Measurements from ENCODE around the gene AGR2. TPM values are rescaled to one million over a fixed set of nuclear protein-coding genes. Genes with fewer than 3 reads are reported as not detected.

The AGR2 gene
- total RNA-seq, 1 experiment from 2014 or later: 0.93 TPM

DNA sequence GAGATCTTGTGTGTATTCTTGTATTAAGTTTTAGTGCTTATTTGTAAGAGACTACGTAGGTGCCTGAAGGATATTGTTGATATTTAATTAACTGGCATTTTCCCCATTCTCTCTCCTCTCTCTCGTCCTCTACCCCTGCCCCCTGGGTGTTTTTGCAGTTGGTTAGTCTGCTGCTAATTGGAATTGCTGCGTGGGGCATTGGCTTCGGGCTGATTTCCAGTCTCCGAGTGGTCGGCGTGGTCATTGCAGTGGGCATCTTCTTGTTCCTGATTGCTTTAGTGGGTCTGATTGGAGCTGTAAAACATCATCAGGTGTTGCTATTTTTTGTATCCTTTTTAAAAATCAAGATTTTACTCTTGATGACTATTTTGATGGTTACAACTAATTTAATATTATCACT is 28.7 kb downstream of the AGR2 start:
- DNase-seq (ENCODE audit: low read depth, low spot score) (no peak), ATAC-seq (no peak)
- no peaks in the 10 kb centered on the region for H3K36me3 ChIP-seq (ENCODE audit: control insufficient read depth in 1 of 2, insufficient read depth in 2 of 2, low read length in 2 of 2)
- intact Hi-C loops (cut with micrococcal nuclease): no loop called here
- no peaks in the 10 kb centered on the region for H3K79me2 ChIP-seq (ENCODE audit: insufficient read depth, low read length)
- H3K9me2 ChIP-seq (ENCODE audit: insufficient read depth): no peaks in the 10 kb centered on the region
- ChIA-PET CTCF (no interaction called here), RAD21 (ENCODE audit: low non-redundant PET in 1 of 2, low total read pairs in 2 of 2, uncharacterized antibody in 2 of 2, unreplicated experiment in 2 of 2) (no interaction called here), POLR2A (no interaction called here)
- H3K4me3 ChIP-seq (replicated peaks in 1 of 2; ENCODE audit: low read depth in 1 of 2, low read length in 2 of 2): no peak overlapping the region
- no peak overlapping the region for H2AFZ ChIP-seq (ENCODE audit: low read depth, low read length, poor library complexity, severe bottlenecking)
- TF ChIP-seq FOSL1 (IDR thresholded peaks at IDR 0.05; ENCODE audit: low read depth): no peak
- no peak for TF ChIP-seq JUND (IDR thresholded peaks at IDR 0.05)
- TF ChIP-seq, protein P1, sequence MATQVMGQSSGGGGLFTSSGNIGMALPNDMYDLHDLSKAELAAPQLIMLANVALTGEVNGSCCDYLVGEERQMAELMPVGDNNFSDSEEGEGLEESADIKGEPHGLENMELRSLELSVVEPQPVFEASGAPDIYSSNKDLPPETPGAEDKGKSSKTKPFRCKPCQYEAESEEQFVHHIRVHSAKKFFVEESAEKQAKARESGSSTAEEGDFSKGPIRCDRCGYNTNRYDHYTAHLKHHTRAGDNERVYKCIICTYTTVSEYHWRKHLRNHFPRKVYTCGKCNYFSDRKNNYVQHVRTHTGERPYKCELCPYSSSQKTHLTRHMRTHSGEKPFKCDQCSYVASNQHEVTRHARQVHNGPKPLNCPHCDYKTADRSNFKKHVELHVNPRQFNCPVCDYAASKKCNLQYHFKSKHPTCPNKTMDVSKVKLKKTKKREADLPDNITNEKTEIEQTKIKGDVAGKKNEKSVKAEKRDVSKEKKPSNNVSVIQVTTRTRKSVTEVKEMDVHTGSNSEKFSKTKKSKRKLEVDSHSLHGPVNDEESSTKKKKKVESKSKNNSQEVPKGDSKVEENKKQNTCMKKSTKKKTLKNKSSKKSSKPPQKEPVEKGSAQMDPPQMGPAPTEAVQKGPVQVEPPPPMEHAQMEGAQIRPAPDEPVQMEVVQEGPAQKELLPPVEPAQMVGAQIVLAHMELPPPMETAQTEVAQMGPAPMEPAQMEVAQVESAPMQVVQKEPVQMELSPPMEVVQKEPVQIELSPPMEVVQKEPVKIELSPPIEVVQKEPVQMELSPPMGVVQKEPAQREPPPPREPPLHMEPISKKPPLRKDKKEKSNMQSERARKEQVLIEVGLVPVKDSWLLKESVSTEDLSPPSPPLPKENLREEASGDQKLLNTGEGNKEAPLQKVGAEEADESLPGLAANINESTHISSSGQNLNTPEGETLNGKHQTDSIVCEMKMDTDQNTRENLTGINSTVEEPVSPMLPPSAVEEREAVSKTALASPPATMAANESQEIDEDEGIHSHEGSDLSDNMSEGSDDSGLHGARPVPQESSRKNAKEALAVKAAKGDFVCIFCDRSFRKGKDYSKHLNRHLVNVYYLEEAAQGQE (IDR thresholded peaks at IDR 0.05; ENCODE audit: low read depth): no peak
- H3K27ac ChIP-seq (ENCODE audit: low read depth, low read length): no peak overlapping the region
- no TSS peak for BruUV-seq (replicated peaks)
- no peaks in the 10 kb centered on the region for H4K20me1 ChIP-seq (ENCODE audit: insufficient read depth)
- no peaks in the 10 kb centered on the region for H3K27me3 ChIP-seq (ENCODE audit: insufficient read depth, low read length)
- no peak overlapping the region for H3K4me2 ChIP-seq (ENCODE audit: low read length)
- H3K9me3 ChIP-seq (ENCODE audit: control insufficient read depth in 1 of 2, insufficient read depth in 1 of 2, low read depth in 1 of 2, low read length in 2 of 2): no peaks in the 10 kb centered on the region
- H3K4me1 ChIP-seq (ENCODE audit: control insufficient read depth in 1 of 2, insufficient read depth in 2 of 2, low read length in 2 of 2): no peaks in the 10 kb centered on the region
- H3K9ac ChIP-seq (ENCODE audit: low read length): no peak overlapping the region

GRCh38 chr7:16774986-16775385 is 29.8 kb downstream of the AGR2 start:
- intact Hi-C loops (cut with micrococcal nuclease): no loop called here
- H3K9me3 ChIP-seq (ENCODE audit: control insufficient read depth in 1 of 2, insufficient read depth in 1 of 2, low read depth in 1 of 2, low read length in 2 of 2): no peaks in the 10 kb centered on the region
- H4K20me1 ChIP-seq (ENCODE audit: insufficient read depth): no peaks in the 10 kb centered on the region
- no peaks in the 10 kb centered on the region for H3K79me2 ChIP-seq (ENCODE audit: insufficient read depth, low read length)
- DNase-seq (ENCODE audit: low read depth, low spot score): no peak
- ATAC-seq: no peak
- BruUV-seq (replicated peaks): no TSS peak
- no peak overlapping the region for H2AFZ ChIP-seq (ENCODE audit: low read depth, low read length, poor library complexity, severe bottlenecking)
- no peaks in the 10 kb centered on the region for H3K4me1 ChIP-seq (ENCODE audit: control insufficient read depth in 1 of 2, insufficient read depth in 2 of 2, low read length in 2 of 2)
- ChIA-PET RAD21 (ENCODE audit: low non-redundant PET in 1 of 2, low total read pairs in 2 of 2, uncharacterized antibody in 2 of 2, unreplicated experiment in 2 of 2) (no interaction called here), POLR2A (no interaction called here), CTCF (no interaction called here)
- TF ChIP-seq, protein P2, sequence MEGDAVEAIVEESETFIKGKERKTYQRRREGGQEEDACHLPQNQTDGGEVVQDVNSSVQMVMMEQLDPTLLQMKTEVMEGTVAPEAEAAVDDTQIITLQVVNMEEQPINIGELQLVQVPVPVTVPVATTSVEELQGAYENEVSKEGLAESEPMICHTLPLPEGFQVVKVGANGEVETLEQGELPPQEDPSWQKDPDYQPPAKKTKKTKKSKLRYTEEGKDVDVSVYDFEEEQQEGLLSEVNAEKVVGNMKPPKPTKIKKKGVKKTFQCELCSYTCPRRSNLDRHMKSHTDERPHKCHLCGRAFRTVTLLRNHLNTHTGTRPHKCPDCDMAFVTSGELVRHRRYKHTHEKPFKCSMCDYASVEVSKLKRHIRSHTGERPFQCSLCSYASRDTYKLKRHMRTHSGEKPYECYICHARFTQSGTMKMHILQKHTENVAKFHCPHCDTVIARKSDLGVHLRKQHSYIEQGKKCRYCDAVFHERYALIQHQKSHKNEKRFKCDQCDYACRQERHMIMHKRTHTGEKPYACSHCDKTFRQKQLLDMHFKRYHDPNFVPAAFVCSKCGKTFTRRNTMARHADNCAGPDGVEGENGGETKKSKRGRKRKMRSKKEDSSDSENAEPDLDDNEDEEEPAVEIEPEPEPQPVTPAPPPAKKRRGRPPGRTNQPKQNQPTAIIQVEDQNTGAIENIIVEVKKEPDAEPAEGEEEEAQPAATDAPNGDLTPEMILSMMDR (IDR thresholded peaks at IDR 0.05 in 2 of 3, conservative IDR thresholded peaks at IDR 0.05 in 1 of 3; ENCODE audit: borderline replicate concordance in 1 of 3, insufficient read depth in 1 of 3, low read depth in 2 of 3, low read length in 2 of 3): no peak
- TF ChIP-seq RAD21 (IDR thresholded peaks at IDR 0.05; ENCODE audit: low read depth) (no peak), CEBPB (IDR thresholded peaks at IDR 0.05; ENCODE audit: low read depth) (no peak)
- H3K27ac ChIP-seq (ENCODE audit: low read depth, low read length): no peak overlapping the region
- no peak overlapping the region for H3K4me2 ChIP-seq (ENCODE audit: low read length)
- no peak overlapping the region for H3K4me3 ChIP-seq (replicated peaks in 1 of 2; ENCODE audit: low read depth in 1 of 2, low read length in 2 of 2)
- H3K9me2 ChIP-seq (ENCODE audit: insufficient read depth): no peaks in the 10 kb centered on the region
- no peak overlapping the region for H3K9ac ChIP-seq (ENCODE audit: low read length)
- no peaks in the 10 kb centered on the region for H3K27me3 ChIP-seq (ENCODE audit: insufficient read depth, low read length)
- H3K36me3 ChIP-seq (ENCODE audit: control insufficient read depth in 1 of 2, insufficient read depth in 2 of 2, low read length in 2 of 2): no peaks in the 10 kb centered on the region
